HG02610 (cell line): ENCODE measurements around the gene DVL1.
"Not testable (repeated sequence)": the region's sequence is repeated elsewhere in the genome, so short reads cannot be mapped to it uniquely, and the experiment has no call there.

Source experiments
- ATAC-seq: cut with Tn5 transposase; IDR thresholded peaks from one replicate; pipeline ENCODE4 v1.9.1; 2021; ENCODE audit warnings: mild to moderate bottlenecking, moderate library complexity; ENCODE audit not compliant: unreplicated experiment

DVL1 gene

GRCh38 chr1:1373815-1374588, 24.8 kb upstream of the DVL1 start:
- ATAC-seq, result no peak

DNA sequence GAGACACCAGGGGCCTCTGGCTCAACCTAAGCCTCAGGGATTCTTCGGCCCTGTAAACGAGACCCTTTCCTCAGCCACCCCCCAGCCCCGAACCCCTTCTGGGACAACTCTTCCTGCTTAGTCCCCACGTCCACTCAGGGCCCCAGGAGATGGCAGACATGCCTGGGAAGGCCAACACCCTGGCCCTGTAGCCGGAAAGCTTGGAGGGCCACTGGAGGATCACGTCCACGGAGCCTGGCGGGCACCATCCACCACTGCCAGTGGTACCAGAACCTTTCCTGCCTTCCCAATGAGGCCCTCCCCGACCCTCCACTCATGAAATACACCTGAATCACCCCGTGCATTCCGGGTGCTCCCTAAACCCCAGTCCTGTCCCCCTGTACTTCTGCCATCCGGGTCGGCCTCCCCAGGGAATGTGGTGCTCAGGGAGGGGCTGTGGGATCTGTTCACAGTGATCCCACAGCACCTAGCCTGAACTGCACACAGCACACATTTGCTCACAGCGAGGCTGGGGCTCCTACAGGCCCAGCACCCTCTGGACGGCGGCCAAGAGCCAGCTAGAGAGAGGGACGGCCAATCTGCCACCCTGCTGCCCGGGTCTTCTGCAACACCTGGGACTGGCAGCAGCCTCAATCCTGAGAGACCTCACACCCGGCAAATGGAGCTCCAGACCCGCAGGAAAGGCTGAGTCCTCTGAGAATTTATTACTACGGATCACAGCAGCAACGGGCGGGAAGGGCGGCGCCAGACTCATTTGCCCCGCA, 24.0 kb upstream of the DVL1 start:
- no peak for ATAC-seq

DNA sequence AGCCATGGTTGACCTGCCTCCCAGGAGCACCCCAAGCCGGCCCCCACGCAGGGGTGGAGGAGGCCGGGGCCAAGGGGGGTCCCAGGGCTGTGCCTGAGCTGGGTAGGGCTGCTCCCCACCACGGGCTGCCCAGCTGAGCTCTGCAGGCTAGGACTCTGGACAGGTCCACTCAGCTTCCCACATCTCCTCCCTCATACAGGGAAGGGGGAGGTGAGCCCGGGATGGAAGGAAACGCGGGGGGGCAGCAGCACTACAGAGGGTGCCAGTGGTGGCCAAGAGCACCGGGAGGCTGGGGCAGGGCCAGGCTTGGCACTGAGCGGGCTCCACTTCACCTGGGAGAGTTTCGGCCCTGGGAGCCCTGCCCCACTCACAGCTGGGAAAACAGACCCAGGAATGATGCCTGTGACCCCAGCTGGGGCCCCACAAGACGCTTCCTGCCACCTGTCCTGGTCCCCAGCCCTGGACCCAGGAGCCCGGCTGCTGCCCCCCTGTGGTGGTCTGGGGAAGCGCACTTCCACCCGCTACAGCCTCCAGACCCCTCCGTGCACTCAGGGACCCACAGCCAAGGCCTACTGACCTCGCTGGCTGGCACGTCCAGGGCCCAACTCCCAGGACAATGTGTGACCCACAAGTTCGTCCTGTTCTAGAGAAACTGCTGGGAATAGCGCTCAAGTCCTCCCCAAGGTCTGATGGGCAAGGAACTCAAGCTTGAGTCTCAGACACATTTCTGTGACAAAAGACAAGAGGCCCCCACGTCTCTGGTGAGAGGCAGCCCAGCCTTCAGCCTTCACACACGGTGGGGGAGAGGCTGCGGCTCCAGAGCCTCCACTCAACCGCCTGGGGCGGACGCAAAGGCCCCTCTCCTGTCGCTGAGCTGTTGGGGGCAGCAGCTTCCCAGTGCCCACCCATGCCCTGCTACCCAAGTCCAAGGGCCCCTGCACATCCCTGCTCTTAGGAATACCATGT, 22.8 kb upstream of the DVL1 start:
- no peak for ATAC-seq

DNA sequence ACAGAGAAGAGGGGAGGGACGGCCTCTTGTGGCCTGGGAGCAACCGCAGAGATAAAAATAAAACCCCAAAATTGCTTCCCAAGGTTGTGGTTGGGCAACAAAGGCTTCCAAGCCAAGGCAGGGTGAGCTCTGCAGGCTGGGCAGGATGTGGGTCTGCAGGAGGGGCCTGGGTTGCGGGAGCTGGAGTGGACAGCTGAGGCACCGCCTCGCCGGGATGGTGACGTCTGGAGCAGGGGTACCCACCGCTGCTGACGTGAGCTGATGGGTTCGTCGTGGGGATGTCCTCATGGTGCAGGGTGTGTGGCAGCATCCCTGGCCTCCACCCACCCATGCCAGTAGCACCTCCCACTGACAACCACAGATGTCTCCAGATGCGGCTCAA, 22.1 kb upstream of the DVL1 start:
- no peak for ATAC-seq

DNA sequence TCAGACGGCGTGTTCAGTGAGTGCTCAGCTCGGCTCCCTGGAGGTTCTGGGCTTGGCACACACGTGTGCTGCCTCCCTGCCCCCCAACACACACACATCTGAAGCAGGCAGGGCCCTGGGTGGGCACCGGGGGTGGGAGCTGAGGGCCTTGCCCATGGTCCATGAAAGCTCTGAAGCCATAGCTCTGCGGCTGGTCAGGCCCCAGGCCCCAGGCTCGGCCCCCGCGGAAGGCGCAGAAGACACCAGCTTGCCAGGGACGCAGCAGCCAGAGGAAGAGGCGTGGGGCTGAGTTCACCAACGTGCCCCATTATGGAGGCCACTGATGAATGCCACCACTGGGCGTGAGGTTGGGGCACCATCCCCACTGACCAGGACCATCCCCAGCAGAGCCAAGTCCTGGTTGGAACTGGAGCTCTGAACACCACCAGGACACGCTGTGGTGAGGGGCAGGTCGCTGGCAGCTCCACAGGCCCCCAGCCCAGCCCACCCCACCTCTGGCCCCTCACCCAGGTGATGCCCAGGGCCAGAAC, 21.6 kb upstream of the DVL1 start:
- no peak for ATAC-seq

GRCh38 chr1:1370094-1370493, 20.9 kb upstream of the DVL1 start:
- ATAC-seq, result not testable (repeated sequence)

DNA sequence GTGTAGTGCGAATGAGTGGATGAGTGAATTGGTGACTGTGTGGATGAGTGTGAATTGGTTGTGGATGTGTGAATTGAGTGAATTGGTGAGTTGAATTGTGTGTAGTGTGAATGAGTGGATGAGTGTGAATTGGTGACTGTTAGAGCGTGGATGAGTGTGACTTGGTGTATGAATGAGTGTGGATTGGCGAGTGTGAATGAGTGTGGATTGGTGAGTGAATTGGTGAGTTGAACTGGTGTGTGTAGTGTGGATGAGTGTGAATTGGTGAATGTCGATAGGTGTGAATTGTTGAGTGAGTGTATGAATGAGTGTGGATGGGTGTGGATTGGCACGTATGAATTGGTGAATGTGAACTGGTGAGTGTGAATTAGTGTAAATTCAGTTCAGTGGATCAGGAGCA, 18.1 kb upstream of the DVL1 start:
- no peak for ATAC-seq

DNA sequence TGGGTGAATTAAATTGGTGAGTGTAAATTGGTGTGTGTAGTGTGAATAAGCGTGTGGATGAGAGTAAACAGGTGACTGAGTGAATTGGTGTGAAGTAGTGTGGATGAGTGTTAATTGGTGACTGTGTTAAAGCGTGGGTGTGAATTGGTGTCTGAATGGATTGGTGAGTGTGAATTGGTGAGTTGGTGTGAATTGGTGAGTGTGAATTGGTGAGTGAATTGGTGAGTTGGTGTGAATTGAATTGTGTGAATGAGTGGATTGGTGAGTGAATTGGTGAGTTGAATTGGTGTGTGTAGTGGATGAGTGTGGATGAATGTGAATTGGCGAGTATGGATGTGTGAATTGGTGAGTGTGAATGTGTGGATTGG, 17.5 kb upstream of the DVL1 start:
- ATAC-seq, result no peak

- ATAC-seq, result no peak
Observed at GRCh38 chr1:1365875-1366698, 16.9 kb upstream of the DVL1 start.

GRCh38 chr1:1364266-1364665, 15.0 kb upstream of the DVL1 start:
- ATAC-seq, result no peak

DNA sequence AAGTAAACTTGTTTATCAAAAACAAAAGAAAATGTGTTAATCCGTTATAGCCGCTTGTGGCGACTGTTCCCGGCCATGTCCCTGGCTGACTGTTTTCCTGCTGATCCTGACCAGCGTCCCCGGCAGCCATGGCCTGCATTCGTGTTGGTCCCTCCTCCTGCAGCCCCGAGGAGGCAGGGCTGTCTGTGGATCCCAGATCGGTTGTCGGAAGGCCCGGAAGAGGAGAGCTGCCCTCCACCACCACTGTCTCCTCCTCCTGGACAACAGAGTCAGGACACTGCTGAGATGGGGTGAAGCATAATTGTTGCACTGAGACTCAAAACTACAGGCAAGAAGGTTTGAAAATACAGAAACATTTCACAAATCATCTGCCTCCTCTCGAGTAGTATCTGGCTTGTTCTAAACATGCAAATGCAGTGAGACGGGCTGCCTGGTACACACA, 12.8 kb upstream of the DVL1 start:
- no peak for ATAC-seq

DNA sequence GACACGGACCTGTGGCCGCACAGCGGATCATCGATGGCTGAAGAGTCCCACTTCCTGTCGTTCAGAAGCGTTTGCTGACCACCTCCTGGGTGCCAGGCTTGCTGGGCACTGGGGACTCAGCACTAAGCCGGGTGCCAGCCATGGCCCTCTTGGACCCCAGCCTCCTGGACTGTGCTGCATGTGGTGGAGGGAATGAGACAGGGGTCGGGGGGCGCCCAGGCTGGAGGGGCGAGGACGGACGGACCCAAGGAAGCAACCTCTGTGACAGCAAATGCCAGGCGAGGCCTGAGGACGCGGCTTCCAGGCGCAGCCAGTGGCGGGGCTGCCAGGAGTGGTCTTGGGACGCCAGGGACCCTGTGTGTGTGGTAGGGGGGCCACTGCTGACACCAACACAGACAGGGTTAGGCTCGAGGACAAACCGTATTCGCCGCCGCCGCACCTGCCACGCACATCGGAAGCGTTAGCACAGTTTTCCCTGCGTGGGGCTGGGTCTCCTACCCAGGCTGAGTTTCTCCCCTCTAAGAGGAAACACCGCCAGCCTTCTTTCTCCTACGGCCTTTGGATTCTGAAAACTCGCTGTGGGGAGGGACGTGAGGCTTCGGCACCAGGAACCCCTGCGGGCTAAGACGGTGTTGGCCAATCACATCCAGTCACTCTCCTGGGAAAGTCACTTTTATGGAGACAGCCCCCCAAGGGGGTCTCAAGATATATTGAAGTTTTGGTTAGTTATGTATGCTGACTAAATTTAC, 12.2 kb upstream of the DVL1 start:
- no peak for ATAC-seq

GRCh38 chr1:1360506-1361169, 11.4 kb upstream of the DVL1 start:
- ATAC-seq, result no peak

DNA sequence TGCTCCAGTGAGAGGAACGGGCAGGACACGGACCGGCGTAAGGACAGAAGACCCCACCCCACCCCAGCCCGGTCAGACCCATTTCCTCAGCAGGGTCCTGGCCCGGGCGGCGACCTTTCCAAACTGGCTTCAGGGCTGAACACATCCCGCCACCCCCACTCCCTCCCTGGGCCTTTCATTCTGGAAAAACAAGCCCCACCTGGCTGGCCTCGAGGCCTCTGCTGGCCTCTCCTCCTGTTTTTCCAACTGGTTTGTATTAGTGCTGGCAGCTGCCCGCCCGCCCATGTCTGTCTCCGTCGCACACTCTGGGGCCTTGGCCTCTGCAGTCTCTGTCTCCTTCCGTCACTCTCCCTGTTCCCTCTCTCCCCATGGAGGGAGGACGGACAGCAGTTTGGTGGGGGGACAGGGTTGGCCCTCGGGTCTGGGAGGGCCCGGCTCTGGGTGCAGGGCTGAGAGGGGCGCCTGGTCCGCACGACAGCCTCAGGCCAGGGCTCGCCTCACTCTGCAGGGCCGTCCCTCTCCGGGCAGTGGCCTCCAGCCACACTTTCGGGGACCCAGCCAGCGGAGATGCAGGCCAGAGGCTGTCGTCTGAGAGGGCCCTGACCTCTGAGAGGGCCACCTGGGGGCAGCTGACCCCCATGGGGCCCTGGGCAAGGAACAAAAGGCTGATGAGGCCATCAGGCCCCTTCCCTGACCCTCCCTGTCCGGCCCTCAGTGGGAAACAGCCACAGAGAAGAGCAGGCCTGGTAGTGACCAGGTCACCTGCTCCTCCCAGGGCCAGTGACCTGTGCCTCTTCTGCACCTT, 10.6 kb upstream of the DVL1 start:
- ATAC-seq, result no peak

DNA sequence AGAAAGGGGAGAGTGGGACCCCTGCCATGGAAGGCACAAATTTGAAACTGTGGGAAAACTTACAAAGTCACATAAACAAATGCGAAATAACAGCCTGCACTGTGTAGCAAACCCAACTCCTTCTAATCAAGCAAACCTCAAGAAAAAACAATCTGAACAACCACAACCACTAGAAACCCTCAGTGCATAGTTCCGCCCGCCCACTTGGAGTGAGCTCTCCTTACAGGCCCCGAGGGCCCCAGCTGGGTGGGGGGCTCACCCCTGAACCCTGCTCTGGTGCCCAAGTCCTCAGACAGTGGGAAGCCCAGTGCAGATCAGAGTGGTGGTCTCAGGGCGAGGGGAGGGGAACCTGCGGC, 10.1 kb upstream of the DVL1 start:
- no peak for ATAC-seq

DNA sequence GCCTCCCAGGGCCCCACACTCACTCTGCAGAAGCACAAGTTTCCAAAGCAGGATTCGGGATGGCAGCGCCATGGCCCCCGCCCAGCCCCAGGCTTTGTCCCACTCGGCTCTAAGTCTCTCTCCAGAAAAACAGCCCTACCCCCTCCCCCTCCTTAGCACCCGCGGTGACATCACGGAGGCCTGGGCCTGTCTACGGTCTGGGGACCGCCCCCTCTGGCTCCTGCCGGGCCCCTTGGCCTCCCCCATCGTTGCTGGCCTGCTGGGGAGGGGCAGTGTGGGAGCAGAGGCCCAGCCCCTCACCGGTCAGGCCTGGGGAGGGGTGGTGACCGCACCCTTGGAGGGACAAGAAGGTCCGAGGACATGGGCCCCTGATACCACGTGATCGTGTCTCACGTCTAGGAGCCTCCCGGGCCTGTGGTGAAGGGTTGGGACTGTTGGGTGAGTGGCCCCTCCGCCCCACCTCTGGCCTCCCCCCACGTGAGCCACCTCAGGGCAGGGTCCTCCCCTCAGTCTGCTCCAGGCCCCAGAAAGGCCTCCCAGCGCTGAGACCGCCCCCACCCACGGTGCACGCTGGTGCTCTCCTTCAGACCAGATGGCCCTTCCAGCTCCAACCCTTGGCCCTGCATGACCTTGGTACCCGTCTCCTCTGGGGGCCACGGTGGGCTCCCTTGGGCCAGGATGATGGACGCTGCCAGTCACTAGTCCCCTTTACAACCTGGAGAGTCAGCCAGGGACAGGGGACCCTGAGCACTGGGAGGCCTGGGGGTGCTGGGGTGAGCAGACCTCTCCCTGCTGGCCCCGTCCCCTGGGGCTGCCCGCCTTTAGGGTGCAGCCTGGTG, 9.4 kb upstream of the DVL1 start, which contains the start of gene MXRA8:
Gene MXRA8, minus strand, starts transcription at position 123 of the 839 bp plus-strand sequence. Its CDS starts 51 bp downstream, at position 72.
- ATAC-seq, result no peak

GRCh38 chr1:1357871-1358432, 8.7 kb upstream of the DVL1 start:
- ATAC-seq, result no peak
